Measurements from ENCODE around the gene NDUFV3. TPM values are rescaled to one million over a fixed set of nuclear protein-coding genes. Genes with fewer than 3 reads are reported as not detected.
"Not testable (repeated sequence)": the region's sequence is repeated elsewhere in the genome, so short reads cannot be mapped to it uniquely, and the experiment has no call there.

NDUFV3 gene
- total and polyA plus RNA-seq, 7 donors, result 37.3 to 105 (median 74.8) TPM

GRCh38 chr21:42892582-42892930 is 553 bp upstream of the NDUFV3 start:
- peak overlapping the region; percentile 97 for H3K27ac ChIP-seq
- TF ChIP-seq CTCF (IDR thresholded peaks at IDR 0.05), result no peak
- no peaks in the 10 kb centered on the region for H3K9me3 ChIP-seq
- WGBS, 3 donors, result 8 to 18% (median 10%) methylated on average over 18 of the region's 18 CpGs
- peak overlapping the region; percentile 82 for H3K4me3 ChIP-seq
- no peaks in the 10 kb centered on the region for H3K27me3 ChIP-seq (ENCODE audit: insufficient read depth in 3 of 3, low read length in 2 of 3)
- H3K36me3 ChIP-seq (ENCODE audit: insufficient read depth in 1 of 2, low read depth in 1 of 2), result peaks cover 0 to 21% of the 10 kb centered on the region in 2 donors
- peak; percentile 18 to 46 (median 32) for ATAC-seq
- no peak for DNase-seq
- peaks cover 4% of the 10 kb centered on the region for H3K4me1 ChIP-seq
- intact Hi-C loops (cut with DNase I), result loop anchor here in 1 of 2 donors (10.0 kb wide), 1 partner anchor 82 kb away; the partner anchor contains the start of gene PKNOX1

GRCh38 chr21:42900446-42900845 is 7.3 kb downstream of the NDUFV3 start:
- DNase-seq, result no peak
- Histone ChIP-seq H3K4me1 (no peaks in the 10 kb centered on the region), H3K27ac (no peak overlapping the region), H3K36me3 (ENCODE audit: insufficient read depth in 1 of 2, low read depth in 1 of 2) (peaks cover 12 to 97% of the 10 kb centered on the region in 2 donors), H3K9me3 (no peaks in the 10 kb centered on the region), H3K4me3 (no peak overlapping the region), H3K27me3 (ENCODE audit: insufficient read depth in 3 of 3, low read length in 2 of 3) (no peaks in the 10 kb centered on the region)
- intact Hi-C loops (cut with DNase I), result no loop called here
- WGBS, 3 donors, result 84 to 93% (median 89%) methylated on average over 4 of the region's 4 CpGs
- ATAC-seq, result peak in 1 of 4 donors; percentile 23
- no peak for TF ChIP-seq CTCF (IDR thresholded peaks at IDR 0.05)

GRCh38 chr21:42903817-42904216 is 10.7 kb downstream of the NDUFV3 start:
- Histone ChIP-seq H3K36me3 (ENCODE audit: insufficient read depth in 1 of 2, low read depth in 1 of 2) (peaks cover 11 to 99% of the 10 kb centered on the region in 2 donors), H3K27ac (no peak overlapping the region), H3K4me1 (no peaks in the 10 kb centered on the region), H3K9me3 (no peaks in the 10 kb centered on the region), H3K4me3 (no peak overlapping the region), H3K27me3 (ENCODE audit: insufficient read depth in 3 of 3, low read length in 2 of 3) (no peaks in the 10 kb centered on the region)
- 93 to 95% (median 94%) methylated on average over 11 of the region's 11 CpGs for WGBS, 3 donors
- ATAC-seq (no peak), DNase-seq (no peak)
- intact Hi-C loops (cut with DNase I), result no loop called here
- no peak for TF ChIP-seq CTCF (IDR thresholded peaks at IDR 0.05)

GRCh38 chr21:42905195-42905594 is 12.1 kb downstream of the NDUFV3 start:
- Histone ChIP-seq H3K36me3 (ENCODE audit: insufficient read depth in 1 of 2, low read depth in 1 of 2) (peaks cover 9 to 99% of the 10 kb centered on the region in 2 donors), H3K9me3 (no peaks in the 10 kb centered on the region), H3K27ac (no peak overlapping the region), H3K4me3 (no peak overlapping the region), H3K27me3 (ENCODE audit: insufficient read depth in 3 of 3, low read length in 2 of 3) (no peaks in the 10 kb centered on the region), H3K4me1 (no peaks in the 10 kb centered on the region)
- no peak for TF ChIP-seq CTCF (IDR thresholded peaks at IDR 0.05)
- DNase-seq, result no peak
- intact Hi-C loops (cut with DNase I), result no loop called here
- 95 to 96% (median 96%) methylated on average over 8 of the region's 8 CpGs for WGBS, 3 donors
- ATAC-seq, result no peak

- DNase-seq (no peak), ATAC-seq (peak in 1 of 4 donors; percentile 12)
- Histone ChIP-seq H3K9me3 (no peaks in the 10 kb centered on the region), H3K4me1 (no peaks in the 10 kb centered on the region), H3K27ac (no peak overlapping the region), H3K4me3 (no peak overlapping the region), H3K36me3 (ENCODE audit: insufficient read depth in 1 of 2, low read depth in 1 of 2) (peaks cover 6 to 99% of the 10 kb centered on the region in 2 donors), H3K27me3 (ENCODE audit: insufficient read depth in 3 of 3, low read length in 2 of 3) (no peaks in the 10 kb centered on the region)
- no peak for TF ChIP-seq CTCF (IDR thresholded peaks at IDR 0.05)
- whole genome bisulfite sequencing, 3 donors, result 95 to 97% (median 97%) methylated on average over 16 of the region's 16 CpGs
- intact Hi-C loops (cut with DNase I), result no loop called here
Measured at GRCh38 chr21:42906233-42906632, 13.1 kb downstream of the NDUFV3 start.

GRCh38 chr21:42908484-42908883 is 15.4 kb downstream of the NDUFV3 start:
- H3K36me3 ChIP-seq (ENCODE audit: insufficient read depth in 1 of 2, low read depth in 1 of 2), result peaks cover 2 to 93% of the 10 kb centered on the region in 2 donors
- H3K4me3 ChIP-seq; H3K9me3 ChIP-seq; H3K27me3 ChIP-seq (ENCODE audit: insufficient read depth in 3 of 3, low read length in 2 of 3); DNase-seq; H3K27ac ChIP-seq; intact Hi-C loops (cut with DNase I); ATAC-seq; H3K4me1 ChIP-seq: not testable (repeated sequence)
- WGBS, 3 donors, result 84 to 91% (median 87%) methylated on average over 9 of the region's 9 CpGs

- ATAC-seq; H3K4me1 ChIP-seq; H3K27ac ChIP-seq; DNase-seq; H3K9me3 ChIP-seq; H3K4me3 ChIP-seq; H3K27me3 ChIP-seq (ENCODE audit: insufficient read depth in 3 of 3, low read length in 2 of 3): not testable (repeated sequence)
- 90 to 95% (median 92%) methylated on average over 6 of the region's 6 CpGs for WGBS, 3 donors
- intact Hi-C loops (cut with DNase I), result loop anchor here in 1 of 2 donors (10.0 kb wide), 1 partner anchor 47 kb away; no protein-coding TSS in a partner anchor
- peaks cover 0 to 60% of the 10 kb centered on the region in 2 donors for H3K36me3 ChIP-seq (ENCODE audit: insufficient read depth in 1 of 2, low read depth in 1 of 2)
Measured at GRCh38 chr21:42911920-42912319, 18.8 kb downstream of the NDUFV3 start.
